HEK293T (cell line): ENCODE measurements around the gene AGAP5.

Source experiments
- CTCF ChIA-PET: fragments of 350-600 bp; formaldehyde crosslinking; extraction: SDS; loops from one replicate; lab custom pipeline; 2021; ENCODE audit warnings: antibody characterized with exemption, inconsistent platforms; lab: Yijun Ruan, JAX
- POLR2A ChIA-PET: fragments of 350-600 bp; formaldehyde crosslinking; extraction: SDS; loops from one replicate; lab custom pipeline; 2020; ENCODE audit warnings: antibody characterized with exemption, inconsistent platforms; lab: Yijun Ruan, JAX
- DNase-seq: peaks from one replicate; pipeline ENCODE4 v3.0.0; 2012; ENCODE audit warnings: mixed read lengths; ENCODE audit errors: extremely low spot score
- ARNT ChIP-seq: fragments of 450-650 bp; IDR thresholded peaks from 2 replicates; pipeline ENCODE4 v1.6.1; 2017; ENCODE audit warnings: mild to moderate bottlenecking
- BHLHE40 ChIP-seq: fragments of 450-650 bp; IDR thresholded peaks from 2 replicates; pipeline ENCODE4 v1.6.1; 2016; ENCODE audit warnings: mild to moderate bottlenecking, moderate library complexity, borderline replicate concordance
- CTBP1 ChIP-seq: fragments of 450-650 bp; IDR thresholded peaks from 2 replicates; pipeline ENCODE4 v1.6.1; 2016; ENCODE audit warnings: borderline replicate concordance
- ELF4 ChIP-seq: fragments of 450-650 bp; IDR thresholded peaks from 2 replicates; pipeline ENCODE4 v1.6.1; 2017; ENCODE audit warnings: antibody characterized with exemption
- FOXA1 ChIP-seq: fragments of 450-650 bp; IDR thresholded peaks from 2 replicates; pipeline ENCODE4 v1.6.1; 2016; ENCODE audit warnings: mild to moderate bottlenecking
- FOXK2 ChIP-seq: fragments of 450-650 bp; IDR thresholded peaks from 2 replicates; pipeline ENCODE4 v1.6.1; 2016; ENCODE audit warnings: mild to moderate bottlenecking
- FOXM1 ChIP-seq: fragments of 450-650 bp; IDR thresholded peaks from 2 replicates; pipeline ENCODE4 v1.6.1; 2017; ENCODE audit warnings: mild to moderate bottlenecking, borderline replicate concordance
- HDGF ChIP-seq: fragments of 450-650 bp; IDR thresholded peaks from 2 replicates; pipeline ENCODE4 v1.6.1; 2017; ENCODE audit warnings: antibody characterized with exemption, borderline replicate concordance
- L3MBTL2 ChIP-seq: fragments of 450-650 bp; conservative IDR thresholded peaks from 2 replicates; pipeline ENCODE4 v1.6.1; 2016; ENCODE audit warnings: mild to moderate bottlenecking
- LEF1 ChIP-seq: fragments of 450-650 bp; IDR thresholded peaks from 2 replicates; pipeline ENCODE4 v1.6.1; 2017; ENCODE audit warnings: mild to moderate bottlenecking, borderline replicate concordance
- NFRKB ChIP-seq: fragments of 450-650 bp; IDR thresholded peaks from 2 replicates; pipeline ENCODE4 v1.6.1; 2016; ENCODE audit warnings: mild to moderate bottlenecking, moderate library complexity
- SP1 ChIP-seq: fragments of 450-650 bp; IDR thresholded peaks from 2 replicates; pipeline ENCODE4 v1.6.1; 2017
- SUZ12 ChIP-seq: fragments of 450-650 bp; IDR thresholded peaks from 2 replicates; pipeline ENCODE4 v1.6.1; 2016; ENCODE audit warnings: mild to moderate bottlenecking
- TARDBP ChIP-seq: fragments of 450-650 bp; IDR thresholded peaks from 2 replicates; pipeline ENCODE4 v1.6.1; 2016
- ZNF384 ChIP-seq: fragments of 450-650 bp; IDR thresholded peaks from 2 replicates; pipeline ENCODE4 v1.6.1; 2016
- TF ChIP-seq, protein P1 (sequence below): fragments of 450-650 bp; IDR thresholded peaks from 2 replicates; pipeline ENCODE4 v1.6.1; 2016

Gene AGAP5

DNA sequence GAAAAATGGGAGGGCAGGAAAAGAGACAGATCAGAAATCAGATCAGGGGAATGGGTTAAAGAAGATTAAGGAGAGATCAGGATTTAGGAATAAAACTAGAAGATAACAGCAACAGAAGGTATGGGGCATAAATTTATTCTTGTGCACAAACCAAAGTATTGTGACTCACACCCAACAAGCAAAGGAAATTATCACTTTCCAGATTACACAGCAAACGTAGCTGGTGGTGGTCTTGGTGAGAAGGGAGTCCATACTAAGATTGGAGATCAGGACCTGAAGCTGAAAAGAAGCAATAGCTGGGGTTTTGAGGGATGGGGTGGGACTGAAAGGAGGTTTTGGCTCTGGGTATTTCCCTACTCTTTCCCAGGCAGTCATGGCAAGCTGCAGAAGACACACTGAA, 53.1 kb downstream of the AGAP5 start:
- DNase-seq = no peak
- POLR2A ChIA-PET = interaction anchor here (1.3 kb wide), 1 partner anchor 114 kb away, joined by 3 read pairs; no protein-coding TSS in a partner anchor
- CTCF ChIA-PET = interaction anchor here (0.6 to 5.2 kb wide), 4 partner anchors 115 to 584 kb away, joined by 3 to 41 read pairs (median 4); no protein-coding TSS in a partner anchor
- TF ChIP-seq FOXK2 (no peak), LEF1 (no peak), CTBP1 (no peak), ZNF384 (no peak), TARDBP (no peak), FOXM1 (no peak), SP1 (no peak), BHLHE40 (no peak), FOXA1 (no peak), HDGF (no peak), ELF4 (no peak), L3MBTL2 (no peak), NFRKB (no peak)

DNA sequence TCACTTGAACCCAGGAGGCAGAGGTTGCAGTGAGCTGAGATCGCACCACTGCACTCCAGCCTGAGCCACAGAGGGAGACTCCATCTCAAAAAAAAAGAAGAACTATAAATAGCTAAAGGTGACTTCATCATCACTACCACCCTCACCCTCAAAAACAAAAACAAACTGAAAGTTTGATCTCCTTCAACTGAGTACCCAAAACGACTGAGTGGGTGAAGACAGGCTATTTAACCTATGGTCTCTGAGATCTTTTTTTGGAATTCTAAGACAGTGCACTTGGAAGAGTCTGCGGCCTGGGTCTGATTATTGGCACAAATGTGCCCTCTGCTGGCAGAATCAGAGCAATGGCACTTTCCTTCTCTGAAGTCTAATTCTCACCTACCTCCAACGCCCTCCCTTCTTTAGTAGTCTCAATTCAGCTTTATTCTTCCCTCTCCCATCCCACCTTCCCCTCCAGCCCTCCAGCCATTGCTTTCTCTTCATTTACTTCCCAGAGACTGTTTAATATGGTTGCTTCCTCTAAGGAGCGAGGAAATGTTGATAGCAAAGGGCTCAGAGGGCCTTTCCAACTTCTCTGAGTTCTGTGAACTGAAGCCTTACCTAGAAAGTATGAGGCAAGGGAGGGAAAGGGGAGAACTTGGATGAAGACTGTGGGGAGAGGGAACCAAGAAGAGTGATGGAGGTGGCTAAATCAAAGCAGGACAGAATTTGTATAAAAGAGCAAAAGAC, 53.7 kb downstream of the AGAP5 start:
- ChIA-PET POLR2A (interaction anchor here (0.7 to 1.7 kb wide), 3 partner anchors 16 to 114 kb away, joined by 3 to 10 read pairs (median 6); no protein-coding TSS in a partner anchor), CTCF (interaction anchor here (0.6 to 5.2 kb wide), 5 partner anchors 85 to 152 kb away, joined by 3 to 41 read pairs (median 4); no protein-coding TSS in a partner anchor)
- DNase-seq = peak; percentile 77
- no peak for TF ChIP-seq SP1
- no peak for TF ChIP-seq SUZ12
- TF ChIP-seq ARNT = no peak
- TF ChIP-seq, protein P1, sequence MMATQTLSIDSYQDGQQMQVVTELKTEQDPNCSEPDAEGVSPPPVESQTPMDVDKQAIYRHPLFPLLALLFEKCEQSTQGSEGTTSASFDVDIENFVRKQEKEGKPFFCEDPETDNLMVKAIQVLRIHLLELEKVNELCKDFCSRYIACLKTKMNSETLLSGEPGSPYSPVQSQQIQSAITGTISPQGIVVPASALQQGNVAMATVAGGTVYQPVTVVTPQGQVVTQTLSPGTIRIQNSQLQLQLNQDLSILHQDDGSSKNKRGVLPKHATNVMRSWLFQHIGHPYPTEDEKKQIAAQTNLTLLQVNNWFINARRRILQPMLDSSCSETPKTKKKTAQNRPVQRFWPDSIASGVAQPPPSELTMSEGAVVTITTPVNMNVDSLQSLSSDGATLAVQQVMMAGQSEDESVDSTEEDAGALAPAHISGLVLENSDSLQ = no peak
- no peak for TF ChIP-seq ZNF384

GRCh38 chr10:73643362-73643761, 54.5 kb downstream of the AGAP5 start:
- POLR2A ChIA-PET = interaction anchor here (1.5 to 1.7 kb wide), 2 partner anchors 15 to 18 kb away, joined by 6 to 10 read pairs; no protein-coding TSS in a partner anchor

DNA sequence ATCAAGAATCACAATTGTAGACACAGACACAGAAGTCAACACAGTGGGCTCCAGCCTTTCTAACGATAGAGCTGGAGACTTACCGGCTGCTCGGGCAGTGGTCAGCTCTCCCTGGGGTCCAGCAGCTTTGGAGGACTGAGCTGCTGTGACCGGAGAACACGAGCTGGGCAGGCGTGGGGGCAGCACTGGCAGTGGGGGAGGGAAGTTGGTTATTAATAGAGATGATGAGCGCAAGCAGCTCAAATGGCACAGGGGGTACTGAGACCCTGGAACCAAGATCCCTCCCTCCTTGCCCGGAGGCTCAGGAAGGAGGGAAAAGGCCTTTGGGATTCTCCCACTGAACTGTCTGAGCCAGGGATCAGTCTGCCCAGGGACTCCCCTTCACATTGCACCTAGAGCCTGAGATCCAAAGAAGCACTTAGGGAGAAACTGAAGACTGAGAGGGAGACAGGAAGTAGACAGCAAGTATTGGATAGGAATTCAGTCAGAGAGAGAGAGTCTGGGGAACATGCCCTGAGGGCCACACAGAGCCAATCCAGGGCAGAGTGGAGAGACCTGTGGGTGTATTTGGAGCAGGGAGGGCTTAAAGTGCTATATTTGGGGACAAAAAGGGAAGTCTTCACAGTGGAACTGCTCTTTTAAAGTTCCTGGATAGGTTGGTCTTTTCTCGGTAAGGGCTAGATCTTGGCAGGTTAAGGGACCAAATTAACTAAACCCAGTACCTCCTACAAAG, 56.4 kb downstream of the AGAP5 start, which contains the start of gene MYOZ1:
TSS of gene MYOZ1 (minus strand) at position 147 of the 733 bp plus-strand sequence. CDS start 1,457 bp downstream, outside the sequence.
- DNase-seq = no peak
- TF ChIP-seq NFRKB (no peak), LEF1 (no peak), FOXK2 (no peak), BHLHE40 (no peak)
- TF ChIP-seq, protein P1 = no peak
- ChIA-PET CTCF (interaction anchor here (0.7 to 5.2 kb wide), 2 partner anchors 111 to 365 kb away, joined by 3 to 41 read pairs; no protein-coding TSS in a partner anchor), POLR2A (interaction anchor here (0.8 to 0.9 kb wide), 2 partner anchors 14 to 16 kb away, joined by 3 to 4 read pairs; no protein-coding TSS in a partner anchor)

More at GRCh38 chr10:73643362-73643761, 54.5 kb downstream of the AGAP5 start:
- CTCF ChIA-PET = interaction anchor here (0.6 to 5.2 kb wide), 4 partner anchors 16 to 120 kb away, joined by 3 to 41 read pairs (median 4); no protein-coding TSS in a partner anchor
- TF ChIP-seq FOXA1 (no peak), CTBP1 (no peak), NFRKB (no peak), L3MBTL2 (no peak), TARDBP (no peak), ZNF384 (no peak), ELF4 (no peak), HDGF (no peak), ARNT (no peak), LEF1 (no peak), BHLHE40 (no peak), FOXM1 (no peak)
- TF ChIP-seq, protein P1 = no peak
- no peak for DNase-seq

- POLR2A ChIA-PET = interaction anchor here (1.1 kb wide), 1 partner anchor 12 kb away, joined by 4 read pairs; no protein-coding TSS in a partner anchor
- TF ChIP-seq ZNF384 = no peak
- TF ChIP-seq, protein P1 = no peak
- TF ChIP-seq HDGF = no peak
- no peak for TF ChIP-seq NFRKB
- TF ChIP-seq TARDBP = no peak
- TF ChIP-seq ARNT = no peak
- TF ChIP-seq SP1 = no peak
- no peak for TF ChIP-seq L3MBTL2
- TF ChIP-seq FOXA1 = no peak
- TF ChIP-seq ELF4 = no peak
- TF ChIP-seq BHLHE40 = no peak
- TF ChIP-seq FOXM1 = no peak
- TF ChIP-seq SUZ12 = no peak
- DNase-seq = no peak
- CTCF ChIA-PET = no interaction called here
Measured at GRCh38 chr10:73639286-73639685, 58.6 kb downstream of the AGAP5 start.
